HG03439 (cell line): ENCODE results near the gene MYF5.

Source experiments
- ATAC-seq: cut with Tn5 transposase; IDR thresholded peaks from one replicate; pipeline ENCODE4 v1.9.1; 2021; ENCODE audit warnings: mild to moderate bottlenecking, moderate library complexity; ENCODE audit not compliant: unreplicated experiment

MYF5 gene

GRCh38 chr12:80756875-80757274 is 40.2 kb downstream of the MYF5 start:
- ATAC-seq, result peak; percentile 71

GRCh38 chr12:80761838-80762237 is 45.1 kb downstream of the MYF5 start:
- ATAC-seq, result no peak

- ATAC-seq, result no peak
These were observed 47.2 kb downstream of the MYF5 start for GRCh38 chr12:80763874-80764273.

- ATAC-seq, result no peak
These were observed 49.5 kb downstream of the MYF5 start for GRCh38 chr12:80766210-80766609.

- ATAC-seq, result peak; percentile 91
These were observed 50.2 kb downstream of the MYF5 start for GRCh38 chr12:80766897-80767296.
